Activated naive CD8-positive, alpha-beta T cell treated with anti-CD3 and anti-CD28 coated beads, Interleukin-2, amount 50 U/mL, for 24 hours (primary cell): ENCODE measurements around the gene PRXL2A.
"Not testable (repeated sequence)": the region's sequence is repeated elsewhere in the genome, so short reads cannot be mapped to it uniquely, and the experiment has no call there.

Experiments used
- ATAC-seq: fragments of 150-1000 bp; cut with Tn5 transposase; one replicate; pipeline ENCODE4 v1.10.0; 2021
- DNase-seq: peaks from one replicate; pipeline ENCODE4 v3.0.0; 2021
- H3K27ac Mint-ChIP-seq: one replicate; pipeline ENCODE4 v1.8.0; 2021; ENCODE audit warnings: mild to moderate bottlenecking, mixed read lengths
- H3K27me3 Mint-ChIP-seq: one replicate; pipeline ENCODE4 v1.8.0; 2021; ENCODE audit warnings: mixed read lengths
- H3K36me3 Mint-ChIP-seq: one replicate; pipeline ENCODE4 v1.8.0; 2021; ENCODE audit warnings: low read depth, mixed read lengths
- H3K4me1 Mint-ChIP-seq: one replicate; pipeline ENCODE4 v1.8.0; 2021; ENCODE audit warnings: mixed read lengths
- H3K4me3 Mint-ChIP-seq: one replicate; pipeline ENCODE4 v1.8.0; 2021; ENCODE audit warnings: mild to moderate bottlenecking, moderate library complexity, mixed read lengths
- H3K9me3 Mint-ChIP-seq: one replicate; pipeline ENCODE4 v1.8.0; 2021; ENCODE audit warnings: mixed read lengths

The PRXL2A gene, protein sequence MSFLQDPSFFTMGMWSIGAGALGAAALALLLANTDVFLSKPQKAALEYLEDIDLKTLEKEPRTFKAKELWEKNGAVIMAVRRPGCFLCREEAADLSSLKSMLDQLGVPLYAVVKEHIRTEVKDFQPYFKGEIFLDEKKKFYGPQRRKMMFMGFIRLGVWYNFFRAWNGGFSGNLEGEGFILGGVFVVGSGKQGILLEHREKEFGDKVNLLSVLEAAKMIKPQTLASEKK

GRCh38 chr10:80408242-80409101, at the start of gene PRXL2A:
Gene PRXL2A (plus strand): TSS chr10:80408551. CDS start chr10:80420468, 11,917 bp downstream.
- no peaks in the 10 kb centered on the region for H3K36me3 Mint-ChIP-seq
- peak; percentile 83 for ATAC-seq
- peak within 1 kb of the TSS; percentile 95 for H3K27ac Mint-ChIP-seq
- H3K9me3 Mint-ChIP-seq, result no peaks in the 10 kb centered on the region
- peaks cover 6% of the 10 kb centered on the region for H3K27me3 Mint-ChIP-seq
- peak within 1 kb of the TSS; percentile 82 for H3K4me3 Mint-ChIP-seq
- DNase-seq, result peak; percentile 92
- H3K4me1 Mint-ChIP-seq, result peaks cover 45% of the 10 kb centered on the region

DNA sequence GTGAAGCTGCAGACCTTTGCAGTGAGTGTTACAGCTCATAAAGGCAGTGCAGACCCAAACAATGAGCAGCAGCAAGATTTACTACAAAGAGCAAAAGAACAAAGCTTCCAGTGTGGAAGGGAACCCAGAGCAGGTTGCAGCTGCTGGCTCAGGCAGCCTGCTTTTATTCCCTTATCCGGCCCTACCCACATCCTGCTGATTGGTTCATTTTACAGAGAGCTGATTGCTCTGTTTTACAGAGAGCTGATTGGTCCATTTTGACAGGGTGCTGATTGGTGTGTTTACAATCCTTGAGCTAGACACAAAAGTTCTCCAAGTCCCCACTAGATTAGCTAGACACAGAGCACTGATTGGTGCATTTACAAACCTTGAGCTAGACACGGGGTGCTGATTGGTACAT, 49.4 kb upstream of the PRXL2A start:
- not testable (repeated sequence) for DNase-seq, H3K27ac Mint-ChIP-seq, H3K4me3 Mint-ChIP-seq, H3K9me3 Mint-ChIP-seq, H3K4me1 Mint-ChIP-seq, ATAC-seq, H3K36me3 Mint-ChIP-seq
- peaks cover 33% of the 10 kb centered on the region for H3K27me3 Mint-ChIP-seq

DNA sequence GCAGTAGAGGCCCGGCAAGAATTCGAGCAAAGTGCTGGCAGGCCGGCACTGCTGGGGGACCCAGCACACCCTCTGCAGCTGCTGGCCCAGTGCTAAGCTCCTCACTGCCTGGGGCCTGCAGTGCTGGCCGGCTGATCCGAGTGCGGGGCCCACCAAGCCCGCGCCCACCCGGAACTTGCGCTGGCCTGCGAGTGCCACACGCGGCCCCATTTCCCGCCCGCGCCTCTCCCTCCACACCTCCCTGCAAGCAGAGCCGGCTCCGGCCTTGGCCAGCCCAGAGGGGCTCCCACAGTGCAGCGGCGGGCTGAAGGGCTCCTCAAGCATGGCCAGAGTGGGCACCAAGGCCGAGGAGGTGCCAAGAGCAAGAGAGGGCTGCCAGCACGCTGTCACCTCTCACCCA, 48.7 kb upstream of the PRXL2A start:
- no peaks in the 10 kb centered on the region for H3K9me3 Mint-ChIP-seq
- DNase-seq, result no peak
- H3K36me3 Mint-ChIP-seq, result no peaks in the 10 kb centered on the region
- H3K27ac Mint-ChIP-seq, result no peak overlapping the region
- peaks cover 31% of the 10 kb centered on the region for H3K27me3 Mint-ChIP-seq
- H3K4me3 Mint-ChIP-seq, result no peak overlapping the region
- no peak for ATAC-seq
- peaks cover 8% of the 10 kb centered on the region for H3K4me1 Mint-ChIP-seq

DNA sequence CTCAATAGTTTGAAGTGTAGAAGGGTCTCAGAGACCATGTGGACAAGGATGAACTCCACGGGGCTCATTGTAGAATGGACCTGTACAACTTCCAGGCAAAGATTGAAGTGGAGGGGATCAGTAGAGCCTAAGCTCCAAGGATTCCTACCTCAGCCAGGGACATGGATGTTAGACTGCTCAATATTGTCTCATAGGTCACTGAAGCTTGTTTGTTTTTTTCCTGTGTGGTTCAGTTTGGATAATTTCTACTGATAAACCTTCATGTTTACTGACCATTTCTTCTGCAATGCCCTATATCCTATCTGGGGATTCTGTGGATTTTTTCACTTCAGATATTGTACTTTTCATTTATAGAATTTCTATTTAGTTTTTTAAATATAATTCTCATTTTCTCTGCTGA, 42.8 kb upstream of the PRXL2A start:
- H3K4me1 Mint-ChIP-seq, result no peaks in the 10 kb centered on the region
- H3K36me3 Mint-ChIP-seq, result peaks cover 2% of the 10 kb centered on the region
- H3K4me3 Mint-ChIP-seq, result no peak overlapping the region
- no peak for ATAC-seq
- no peak for DNase-seq
- H3K27me3 Mint-ChIP-seq, result peaks cover 2% of the 10 kb centered on the region
- H3K27ac Mint-ChIP-seq, result no peak overlapping the region
- peaks cover 25% of the 10 kb centered on the region for H3K9me3 Mint-ChIP-seq

DNA sequence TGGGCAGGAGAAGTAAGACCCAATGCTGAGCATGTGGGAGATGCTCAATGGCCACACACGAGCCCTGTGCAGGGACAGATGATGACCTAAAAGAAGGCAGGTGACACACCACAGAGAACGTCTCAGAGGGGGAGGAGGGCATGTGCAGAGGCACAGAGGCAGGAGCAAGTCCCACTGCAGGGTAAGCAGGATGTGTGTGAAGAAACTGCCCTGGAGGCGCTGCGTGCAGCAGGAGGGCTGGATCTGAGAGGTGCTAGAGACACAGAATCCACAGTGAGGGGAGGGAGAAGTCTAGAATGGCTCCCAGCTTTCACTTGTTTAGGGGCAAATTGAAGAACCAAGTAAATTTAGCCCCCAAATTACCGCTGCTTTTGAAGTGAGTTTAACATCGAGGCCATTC, 36.9 kb upstream of the PRXL2A start:
- DNase-seq (no peak), ATAC-seq (no peak)
- peaks cover 22% of the 10 kb centered on the region for H3K9me3 Mint-ChIP-seq
- no peak overlapping the region for H3K4me3 Mint-ChIP-seq
- peaks cover 2% of the 10 kb centered on the region for H3K36me3 Mint-ChIP-seq
- peaks cover 2% of the 10 kb centered on the region for H3K27me3 Mint-ChIP-seq
- H3K27ac Mint-ChIP-seq, result no peak overlapping the region
- no peaks in the 10 kb centered on the region for H3K4me1 Mint-ChIP-seq

- H3K4me3 Mint-ChIP-seq, result no peak overlapping the region
- no peak overlapping the region for H3K27ac Mint-ChIP-seq
- H3K36me3 Mint-ChIP-seq, result peaks cover 2% of the 10 kb centered on the region
- H3K4me1 Mint-ChIP-seq, result no peaks in the 10 kb centered on the region
- H3K9me3 Mint-ChIP-seq, result peaks cover 12% of the 10 kb centered on the region
- DNase-seq (no peak), ATAC-seq (no peak)
- no peaks in the 10 kb centered on the region for H3K27me3 Mint-ChIP-seq
Measured at GRCh38 chr10:80372675-80373074, 35.7 kb upstream of the PRXL2A start.

DNA sequence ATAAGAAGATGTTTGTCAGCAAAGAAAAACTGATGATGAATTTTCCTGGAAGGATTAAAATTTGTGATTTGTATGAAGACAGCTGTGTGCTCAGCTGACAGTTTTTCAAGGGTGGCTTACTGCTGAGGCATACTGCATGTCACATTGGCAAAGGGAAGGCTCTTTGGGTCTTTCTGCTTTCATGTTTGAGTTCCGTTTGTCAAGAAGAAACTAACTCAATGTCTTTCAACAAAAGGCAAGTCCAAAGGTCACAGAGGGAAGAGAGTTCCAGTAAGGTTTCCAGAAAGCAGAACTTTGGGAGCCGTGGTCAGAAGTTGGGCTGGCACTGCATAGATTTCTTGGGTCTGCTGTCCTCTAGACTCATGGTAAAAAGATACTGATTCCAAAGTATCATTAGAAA, 34.8 kb upstream of the PRXL2A start:
- no peak for DNase-seq
- Mint-ChIP-seq H3K9me3 (peaks cover 6% of the 10 kb centered on the region), H3K4me3 (no peak overlapping the region), H3K36me3 (no peaks in the 10 kb centered on the region), H3K27me3 (no peaks in the 10 kb centered on the region), H3K4me1 (peaks cover 5% of the 10 kb centered on the region), H3K27ac (no peak overlapping the region)
- no peak for ATAC-seq

DNA sequence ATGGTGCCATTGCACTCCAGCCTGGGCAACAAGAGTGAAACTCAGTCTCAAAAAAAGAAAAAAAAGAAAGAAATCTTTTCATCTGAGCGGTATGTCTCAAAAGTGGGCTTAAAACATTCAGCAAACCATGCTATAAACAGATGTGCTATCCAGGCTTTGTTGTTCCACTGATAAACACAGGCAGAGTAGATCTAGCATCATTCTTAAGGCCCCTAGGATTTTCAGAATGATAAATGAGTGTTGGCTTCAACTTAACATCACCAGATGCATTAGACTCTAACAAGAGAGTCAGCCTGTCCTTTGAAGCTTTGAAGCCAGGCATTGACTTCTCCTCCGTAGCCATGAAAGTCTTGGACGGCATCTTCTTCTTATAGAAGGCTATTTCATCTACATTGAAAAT, 28.6 kb upstream of the PRXL2A start:
- H3K36me3 Mint-ChIP-seq, result no peaks in the 10 kb centered on the region
- H3K4me3 Mint-ChIP-seq, result no peak overlapping the region
- H3K9me3 Mint-ChIP-seq, result no peaks in the 10 kb centered on the region
- H3K27ac Mint-ChIP-seq, result no peak overlapping the region
- DNase-seq (no peak), ATAC-seq (no peak)
- H3K4me1 Mint-ChIP-seq, result peaks cover 15% of the 10 kb centered on the region
- H3K27me3 Mint-ChIP-seq, result no peaks in the 10 kb centered on the region

DNA sequence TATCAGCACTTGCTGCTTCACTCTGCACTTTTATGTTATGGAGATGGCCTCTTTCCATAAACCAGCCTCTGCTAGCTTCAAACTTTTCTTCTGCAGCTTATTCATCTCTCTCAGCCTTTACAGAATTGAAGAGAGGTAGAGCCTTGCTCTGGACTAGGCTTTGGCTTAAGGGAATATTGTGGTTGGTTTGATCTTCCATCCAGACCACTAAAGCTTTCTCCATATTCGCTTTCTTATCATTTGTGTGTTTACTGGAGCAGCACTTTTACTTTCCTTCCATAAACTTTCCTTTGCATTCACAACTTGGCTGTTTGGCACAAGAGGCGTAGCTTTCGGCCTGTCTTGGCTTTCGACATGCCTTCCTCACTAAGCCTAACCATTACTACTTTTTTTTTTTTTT, 28.2 kb upstream of the PRXL2A start:
- Mint-ChIP-seq H3K27me3 (no peaks in the 10 kb centered on the region), H3K36me3 (no peaks in the 10 kb centered on the region), H3K4me3 (no peak overlapping the region), H3K4me1 (peaks cover 15% of the 10 kb centered on the region), H3K9me3 (no peaks in the 10 kb centered on the region), H3K27ac (no peak overlapping the region)
- ATAC-seq (no peak), DNase-seq (no peak)

DNA sequence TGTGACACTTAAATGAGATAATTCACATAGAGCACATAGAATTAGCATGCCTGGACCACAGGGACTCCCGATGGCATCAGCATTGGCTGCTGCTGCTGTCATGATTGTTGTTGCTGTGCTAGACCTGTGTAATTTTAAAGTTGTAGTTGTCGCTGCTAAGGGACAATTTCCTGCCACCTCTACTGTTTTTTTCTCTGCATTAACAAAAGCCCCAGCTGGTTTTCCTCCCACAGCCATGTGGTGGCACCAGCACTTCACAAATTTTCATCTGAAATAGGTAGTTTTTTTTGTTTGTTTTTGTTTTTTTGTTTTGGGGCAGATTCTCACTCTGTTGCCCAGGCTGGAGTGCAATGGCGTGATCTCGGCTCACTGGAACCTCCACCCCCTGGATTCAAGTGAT, 25.4 kb upstream of the PRXL2A start:
- H3K9me3 Mint-ChIP-seq, result no peaks in the 10 kb centered on the region
- no peaks in the 10 kb centered on the region for H3K36me3 Mint-ChIP-seq
- DNase-seq, result peak; percentile 32
- H3K4me1 Mint-ChIP-seq, result peaks cover 15% of the 10 kb centered on the region
- H3K4me3 Mint-ChIP-seq, result no peak overlapping the region
- ATAC-seq, result peak; percentile 38
- H3K27me3 Mint-ChIP-seq, result no peaks in the 10 kb centered on the region
- no peak overlapping the region for H3K27ac Mint-ChIP-seq

- Mint-ChIP-seq H3K4me3 (no peak overlapping the region), H3K4me1 (no peaks in the 10 kb centered on the region), H3K36me3 (no peaks in the 10 kb centered on the region), H3K27ac (no peak overlapping the region), H3K9me3 (no peaks in the 10 kb centered on the region), H3K27me3 (no peaks in the 10 kb centered on the region)
- ATAC-seq (no peak), DNase-seq (no peak)
Measured at GRCh38 chr10:80390740-80391139, 17.6 kb upstream of the PRXL2A start.

- Mint-ChIP-seq H3K4me1 (no peaks in the 10 kb centered on the region), H3K27me3 (no peaks in the 10 kb centered on the region), H3K36me3 (no peaks in the 10 kb centered on the region), H3K4me3 (no peak overlapping the region), H3K9me3 (no peaks in the 10 kb centered on the region), H3K27ac (no peak overlapping the region)
- ATAC-seq (no peak), DNase-seq (no peak)
Measured at GRCh38 chr10:80392250-80392649, 16.1 kb upstream of the PRXL2A start.

GRCh38 chr10:80394358-80394916, 13.9 kb upstream of the PRXL2A start:
- Mint-ChIP-seq H3K36me3 (no peaks in the 10 kb centered on the region), H3K27me3 (no peaks in the 10 kb centered on the region), H3K4me3 (no peak overlapping the region), H3K4me1 (no peaks in the 10 kb centered on the region), H3K27ac (no peak overlapping the region), H3K9me3 (no peaks in the 10 kb centered on the region)
- ATAC-seq (no peak), DNase-seq (no peak)

DNA sequence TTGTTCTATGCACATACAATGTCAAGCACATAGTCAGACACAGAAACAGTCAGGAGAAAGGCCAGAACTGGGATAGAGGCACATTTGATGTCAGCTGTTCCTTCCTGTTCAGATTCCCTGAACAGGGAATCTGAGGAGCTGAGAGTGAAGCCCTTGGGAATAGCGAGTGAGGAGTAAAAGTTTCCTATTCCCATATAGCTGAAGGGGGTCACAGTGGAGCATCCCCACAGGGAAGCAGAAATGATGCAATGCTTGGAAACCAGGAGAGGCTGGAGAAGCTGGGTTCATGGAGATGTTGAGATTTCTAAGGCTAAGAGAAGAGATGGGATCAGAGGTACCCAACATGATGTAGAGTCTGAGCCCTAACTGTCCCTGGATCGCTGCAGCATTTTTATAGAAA, 11.3 kb upstream of the PRXL2A start:
- no peak overlapping the region for H3K27ac Mint-ChIP-seq
- no peak for DNase-seq
- no peak overlapping the region for H3K4me3 Mint-ChIP-seq
- H3K36me3 Mint-ChIP-seq, result no peaks in the 10 kb centered on the region
- H3K4me1 Mint-ChIP-seq, result no peaks in the 10 kb centered on the region
- H3K27me3 Mint-ChIP-seq, result no peaks in the 10 kb centered on the region
- H3K9me3 Mint-ChIP-seq, result no peaks in the 10 kb centered on the region
- no peak for ATAC-seq

DNA sequence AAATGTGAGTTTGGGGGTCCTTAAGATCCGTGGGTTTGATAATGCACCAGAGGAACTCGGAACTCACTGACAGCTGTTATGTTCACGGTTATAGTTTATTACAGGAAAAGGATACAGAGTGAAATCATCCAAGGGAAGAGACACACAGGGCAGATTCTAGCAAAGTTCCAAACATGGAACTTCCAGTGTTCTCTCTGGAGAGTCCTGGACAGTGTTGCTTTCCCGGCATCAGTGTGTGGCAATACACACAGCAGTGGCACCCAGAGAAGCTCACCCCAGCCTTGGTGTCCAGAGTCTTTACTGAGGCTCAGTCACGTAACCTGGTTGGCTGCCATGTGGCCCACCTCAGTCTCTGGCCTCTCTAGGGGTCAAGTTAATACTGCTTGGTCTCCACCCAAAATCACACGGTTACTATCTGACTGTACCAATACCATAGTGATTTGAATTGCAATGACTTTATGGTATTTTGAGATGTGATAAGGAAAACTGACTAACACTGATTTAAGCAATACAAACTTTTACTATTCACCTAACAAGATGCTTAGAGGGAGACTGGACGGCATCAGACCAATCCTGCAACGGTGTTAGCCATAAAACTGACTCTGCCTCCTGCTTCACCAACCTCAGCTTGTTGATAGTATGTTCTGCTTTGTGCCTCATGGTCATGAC, 8.1 kb upstream of the PRXL2A start:
- Mint-ChIP-seq H3K27me3 (no peaks in the 10 kb centered on the region), H3K27ac (no peak overlapping the region), H3K36me3 (no peaks in the 10 kb centered on the region), H3K4me3 (no peak overlapping the region), H3K9me3 (no peaks in the 10 kb centered on the region), H3K4me1 (no peaks in the 10 kb centered on the region)
- no peak for DNase-seq
- ATAC-seq, result no peak
